ENCODE data around the gene CAT.
"Not testable (repeated sequence)": the region's sequence is repeated elsewhere in the genome, so short reads cannot be mapped to it uniquely, and the experiment has no call there.

Gene CAT
- 54.9 to 55.5 reads per million in 2 donors for total RNA-seq

- peak; percentile 93 for DNase-seq
Observed at GRCh38 chr11:34438529-34439507, at the start of gene CAT. Gene CAT, plus strand, starts transcription at chr11:34438934. Its CDS starts 80 bp downstream, at chr11:34439014.

DNA sequence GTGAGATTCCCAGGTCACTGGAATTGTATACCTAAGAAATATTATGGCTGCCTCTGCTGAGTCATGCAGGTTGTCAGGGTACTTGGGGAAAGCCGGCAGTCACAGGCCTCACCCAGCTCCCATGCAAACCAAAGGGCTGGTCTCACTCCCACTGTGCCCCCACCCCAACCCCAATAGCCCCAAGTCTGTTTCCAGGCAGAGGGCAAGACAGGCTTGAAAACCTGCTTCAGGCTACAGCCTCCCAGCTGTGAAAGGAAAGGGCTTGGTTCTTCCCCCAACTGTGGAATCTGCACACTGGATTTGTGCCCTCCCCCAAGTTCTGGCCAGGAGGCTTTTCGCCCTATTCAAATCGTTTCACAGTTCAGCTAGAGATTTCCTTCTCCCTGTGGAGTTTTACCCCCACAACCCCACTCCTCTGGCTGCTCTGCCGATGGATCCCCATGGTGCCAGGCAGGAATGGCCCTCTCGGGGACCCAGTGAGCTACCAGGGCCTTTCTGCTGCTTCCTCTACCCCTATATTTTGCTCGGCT lies 43.9 kb upstream of the CAT start:
- no peak for DNase-seq

- no peak for DNase-seq
Observed at GRCh38 chr11:34395916-34396550, 42.7 kb upstream of the CAT start.

- no peak for DNase-seq
Observed at GRCh38 chr11:34397120-34397519, 41.6 kb upstream of the CAT start.

- DNase-seq, result no peak
Observed at GRCh38 chr11:34397811-34398210, 40.9 kb upstream of the CAT start.

DNA sequence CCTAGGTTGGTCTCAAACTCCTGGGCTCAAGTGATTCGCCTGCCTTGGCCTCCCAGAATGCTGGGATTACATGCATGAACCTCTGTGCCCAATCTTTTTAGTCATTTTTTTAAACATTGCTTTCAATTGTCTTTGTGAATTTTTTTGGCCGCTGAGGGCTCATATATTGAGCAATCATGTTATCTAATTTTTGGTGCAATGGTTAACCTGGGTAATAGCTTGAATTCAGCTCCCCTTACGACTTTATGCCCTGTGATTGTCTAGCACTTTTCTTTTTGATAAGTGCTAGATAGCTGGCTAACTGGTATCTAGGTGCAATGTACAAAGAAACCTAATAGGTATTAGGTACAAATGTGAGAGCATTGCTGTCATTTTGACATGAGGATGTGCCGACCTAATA lies 35.3 kb upstream of the CAT start:
- DNase-seq, result no peak

DNA sequence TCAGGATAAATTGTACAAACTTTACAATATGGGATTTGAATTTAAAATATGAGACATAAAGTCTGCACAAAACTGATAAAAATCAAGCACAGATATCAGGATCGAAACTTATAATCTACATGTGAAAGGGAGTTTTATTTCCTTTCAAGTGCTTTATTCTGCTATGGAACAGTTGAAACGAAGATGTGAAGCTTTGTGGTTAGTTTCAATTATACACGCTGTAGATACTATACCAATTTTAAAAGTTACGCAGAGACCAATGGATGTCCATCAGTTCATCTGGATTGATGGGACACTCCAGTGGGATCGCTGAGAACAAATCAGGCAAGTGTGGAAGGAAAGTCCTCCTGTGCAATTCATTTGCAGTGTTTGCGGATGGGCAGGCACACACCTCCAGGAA lies 34.5 kb upstream of the CAT start:
- no peak for DNase-seq

DNA sequence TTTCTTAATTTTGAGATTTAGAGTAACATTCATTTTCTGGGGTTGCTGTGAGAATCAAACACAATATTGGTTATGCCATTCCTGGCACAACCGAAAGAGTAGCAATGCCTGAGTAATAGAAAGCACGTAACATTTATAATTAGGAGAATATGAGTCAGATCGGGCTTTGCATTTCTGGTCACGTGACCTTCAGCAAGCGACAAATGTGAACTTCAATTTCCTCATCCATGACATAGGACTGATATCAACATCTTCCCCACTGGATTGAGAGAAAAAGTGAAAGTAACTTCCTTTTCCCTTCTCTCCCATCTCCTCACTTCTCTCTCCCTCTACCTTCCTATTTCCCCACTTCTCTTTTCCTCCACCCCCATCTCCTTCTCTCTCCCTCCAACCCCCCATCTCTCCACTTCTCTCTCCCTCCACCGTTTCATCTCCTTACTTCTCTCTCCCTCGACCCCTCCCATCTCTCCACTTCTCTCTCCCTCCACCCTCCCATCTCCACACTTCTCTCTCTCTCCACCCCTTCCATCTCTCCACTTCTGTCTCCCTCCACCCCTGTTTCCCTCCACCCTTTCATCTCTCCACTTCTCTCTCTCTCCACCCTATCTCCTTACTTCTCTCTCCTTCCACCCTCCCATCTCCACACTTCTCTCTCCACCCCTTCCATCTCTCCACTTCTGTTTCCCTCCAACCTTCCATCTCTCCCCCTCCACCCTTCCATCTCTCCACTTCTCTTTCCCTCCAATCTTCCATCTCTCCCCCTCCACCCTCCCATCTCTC lies 33.5 kb upstream of the CAT start:
- DNase-seq, result no peak

DNA sequence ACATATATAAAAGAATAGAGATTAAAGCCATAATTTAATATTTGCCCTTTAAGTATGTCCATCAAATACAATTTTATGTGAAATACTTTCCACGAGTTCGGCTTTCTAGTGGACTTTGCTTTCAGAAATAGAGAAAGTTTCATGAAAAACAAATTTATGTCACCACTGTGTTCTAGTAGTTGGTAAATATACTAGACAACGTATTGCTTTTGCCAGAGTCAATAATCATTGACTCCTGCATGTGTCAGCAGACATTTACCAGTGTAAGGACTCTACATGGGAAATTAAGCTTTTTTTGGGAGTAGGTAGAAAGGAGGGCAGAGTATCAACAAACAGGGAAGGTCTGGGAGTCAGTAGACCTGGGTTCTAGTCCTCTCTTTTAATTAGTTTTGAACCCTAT lies 32.3 kb upstream of the CAT start:
- DNase-seq, result no peak

DNA sequence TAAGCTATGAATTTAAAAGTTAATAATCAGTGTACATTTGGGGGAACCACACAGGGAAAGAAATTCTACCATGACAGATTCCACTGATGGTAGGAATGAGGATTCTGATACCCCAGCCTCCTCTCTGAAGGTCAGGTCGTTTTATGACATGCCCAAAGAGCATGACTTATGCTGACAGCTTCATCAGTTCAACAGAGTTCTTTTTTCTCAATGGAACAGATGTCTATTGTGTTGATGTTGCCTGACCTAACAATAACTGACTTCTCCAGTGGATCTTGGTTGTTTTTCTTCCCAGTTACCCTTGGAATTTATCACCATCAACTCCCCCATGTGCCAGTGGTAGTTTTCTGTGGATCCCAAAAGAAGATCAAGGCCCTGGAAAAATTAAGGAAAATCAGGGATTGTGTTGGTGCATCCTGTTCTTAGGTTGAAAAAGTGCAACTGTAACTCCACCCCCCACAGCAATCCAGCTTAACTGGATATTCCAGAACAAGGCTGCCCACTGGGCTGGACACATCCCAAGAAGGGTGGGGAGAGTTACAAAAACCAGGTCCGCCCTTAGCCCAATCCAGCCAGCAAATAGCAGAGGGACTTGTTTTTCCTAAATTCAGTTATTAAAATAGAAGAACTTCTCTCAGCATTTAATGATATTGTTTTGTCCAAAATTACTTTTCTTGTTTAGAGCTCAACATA lies 31.5 kb upstream of the CAT start:
- DNase-seq, result no peak

GRCh38 chr11:34408580-34409172 lies 30.1 kb upstream of the CAT start:
- no peak for DNase-seq

- no peak for DNase-seq
Observed at GRCh38 chr11:34411111-34411510, 27.6 kb upstream of the CAT start.

GRCh38 chr11:34411791-34412190 lies 26.9 kb upstream of the CAT start:
- no peak for DNase-seq

DNA sequence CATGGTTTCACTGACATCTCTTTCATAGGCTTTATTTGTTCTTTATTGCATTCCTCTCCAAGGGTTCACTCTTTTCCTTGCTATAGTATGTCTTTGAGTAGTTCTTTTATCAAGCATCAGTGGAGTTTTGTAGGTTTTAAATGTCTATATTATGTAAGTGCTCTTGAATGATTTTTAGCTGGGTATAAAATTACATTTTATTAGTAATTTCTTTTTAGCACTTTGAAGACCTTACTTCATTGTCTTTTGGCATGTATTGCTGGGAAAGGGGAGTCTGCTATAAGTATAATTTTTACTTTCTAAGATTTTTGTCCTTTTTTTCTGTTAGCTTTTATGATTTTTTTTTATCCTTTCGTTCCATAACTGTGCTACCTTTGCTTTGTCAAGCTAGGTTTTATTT lies 25.5 kb upstream of the CAT start:
- DNase-seq, result no peak

DNA sequence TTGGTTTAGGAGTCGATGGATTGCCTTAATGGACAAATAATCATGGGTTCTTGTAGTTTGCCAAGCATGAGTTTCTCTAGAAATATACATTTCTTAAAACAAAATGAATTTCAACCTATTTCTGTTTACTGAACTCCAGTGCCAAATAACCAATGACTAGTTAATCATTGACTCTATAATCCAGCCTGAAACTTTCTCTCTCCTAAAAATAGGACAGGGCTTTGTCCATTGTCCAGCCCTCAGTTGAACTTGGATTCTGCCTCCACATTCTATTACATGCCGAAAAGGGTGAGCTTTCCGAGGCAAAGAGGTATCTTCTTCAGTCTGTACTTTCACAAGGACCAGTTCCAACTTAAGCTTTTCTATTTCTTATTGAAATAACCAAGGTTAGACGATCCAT lies 23.2 kb upstream of the CAT start:
- DNase-seq, result no peak

DNA sequence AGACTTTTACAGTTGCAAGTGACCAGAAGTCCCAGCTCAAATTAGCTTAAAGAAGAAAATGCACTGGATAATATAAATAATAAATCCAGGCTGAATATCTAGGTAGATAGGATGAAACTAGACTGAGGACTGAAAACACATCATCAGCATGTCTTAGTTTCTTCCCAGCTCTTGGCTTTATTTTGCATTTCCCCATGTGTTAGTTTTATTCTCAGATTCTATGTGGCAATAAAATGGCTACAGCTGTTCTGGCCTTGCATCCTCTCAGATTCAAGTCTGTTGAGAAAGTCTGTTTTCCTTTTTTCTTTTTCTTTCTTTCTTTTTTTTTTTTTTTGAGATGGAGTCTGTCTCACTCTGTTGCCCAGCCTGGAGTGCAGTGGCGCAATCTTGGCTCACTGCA lies 22.6 kb upstream of the CAT start:
- no peak for DNase-seq

GRCh38 chr11:34416766-34417165 lies 22.0 kb upstream of the CAT start:
- DNase-seq, result no peak

DNA sequence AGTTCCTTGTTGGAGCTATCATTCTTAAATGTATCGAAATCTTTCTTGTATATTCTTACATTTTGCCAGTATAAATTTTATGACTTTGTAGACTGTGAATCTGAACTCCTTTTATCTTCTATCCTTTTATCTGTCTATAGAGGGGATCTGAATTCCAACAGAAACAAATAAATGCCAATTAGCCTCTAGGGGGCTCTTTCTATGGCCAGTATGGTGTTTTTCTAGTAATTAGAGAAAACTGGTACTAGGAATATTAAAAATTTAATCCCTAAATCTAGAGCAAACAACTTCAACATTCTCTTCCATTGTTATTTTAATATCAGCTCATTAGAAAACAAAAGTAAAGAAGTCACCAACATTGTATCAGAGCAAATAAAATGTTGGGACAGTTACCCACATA lies 21.5 kb upstream of the CAT start:
- DNase-seq, result no peak

GRCh38 chr11:34419158-34419557 lies 19.6 kb upstream of the CAT start:
- DNase-seq, result no peak

DNA sequence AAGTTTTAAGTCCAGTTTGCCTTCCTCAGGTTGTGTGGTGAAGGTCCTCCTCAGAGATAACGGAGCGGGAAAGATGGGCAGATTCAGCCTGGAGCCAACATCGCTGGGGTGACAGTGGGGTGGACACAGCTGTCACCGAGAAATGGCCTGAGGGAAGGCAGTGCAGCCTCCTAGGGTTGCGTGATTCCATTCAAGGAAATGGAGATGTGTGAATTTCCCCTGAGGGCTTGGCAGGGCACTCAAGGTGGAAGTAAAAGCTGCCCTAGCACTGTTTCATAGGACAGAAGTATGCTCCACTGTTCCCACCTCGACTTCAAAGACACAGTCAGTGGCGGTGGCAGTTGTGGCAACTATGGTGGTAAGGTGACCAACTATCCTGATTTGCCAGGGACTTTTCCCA lies 15.4 kb upstream of the CAT start:
- DNase-seq, result no peak

GRCh38 chr11:34424826-34425225 lies 13.9 kb upstream of the CAT start:
- DNase-seq, result not testable (repeated sequence)

DNA sequence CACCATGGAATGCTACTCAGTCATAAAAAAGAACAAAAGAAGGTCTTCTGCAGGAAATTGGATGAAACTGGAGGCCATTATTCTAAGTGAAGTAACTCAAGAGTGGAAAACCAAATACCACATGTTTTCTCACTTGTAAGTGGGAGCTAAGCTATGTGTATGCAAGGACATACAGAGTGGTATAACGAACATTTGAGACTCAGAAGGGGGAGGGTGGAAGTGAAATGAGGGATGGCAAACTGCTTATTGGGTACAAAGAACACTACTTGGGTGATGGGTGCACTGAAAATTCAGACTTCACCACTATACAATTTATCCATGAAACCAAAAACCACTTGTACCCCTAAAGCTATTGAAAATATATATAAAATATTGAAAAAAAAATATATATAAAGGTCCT lies 13.4 kb upstream of the CAT start:
- no peak for DNase-seq

Data from T-helper 9 cell (primary cell).